Measurements from ENCODE around the gene ATG13. TPM values are rescaled to one million over a fixed set of nuclear protein-coding genes. Genes with fewer than 3 reads are reported as not detected.

Gene ATG13
- total RNA-seq, 2 donors from 2014 or later, result 51.4 to 52.1 TPM

DNA sequence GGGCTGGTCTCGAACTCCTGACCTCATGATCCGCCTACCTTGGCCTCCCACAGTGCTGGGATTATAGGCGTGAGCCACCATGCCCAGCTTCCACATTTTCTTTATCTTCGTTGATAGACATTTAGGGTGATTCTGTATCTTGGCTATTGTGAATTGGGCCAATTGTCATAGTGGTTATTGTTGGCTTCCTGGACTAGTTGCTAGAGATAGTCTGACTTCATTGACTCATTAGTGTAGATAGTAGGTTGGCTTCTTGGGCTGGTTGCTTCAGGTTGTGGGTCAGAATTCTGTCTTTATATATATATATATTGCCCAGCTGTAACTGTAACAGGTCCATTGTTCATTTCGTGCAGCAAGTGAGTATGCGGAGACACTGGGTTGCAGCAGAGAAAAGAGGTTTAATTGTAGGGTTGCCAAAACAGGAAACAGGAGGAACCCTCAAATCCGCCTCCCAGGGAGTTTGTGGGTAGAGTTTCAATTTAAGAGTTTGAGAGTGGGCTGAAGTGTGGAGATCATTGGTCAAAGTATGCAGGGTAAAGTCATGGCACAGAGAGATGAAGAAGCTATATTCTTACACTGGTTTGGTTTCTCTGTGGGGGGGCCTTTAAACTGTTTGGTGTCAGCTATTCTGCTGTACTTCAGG lies 22.0 kb downstream of the ATG13 start:
- intact Hi-C loops (cut with DNase I), result no loop called here
- DNase-seq (no peak), ATAC-seq (no peak)

DNA sequence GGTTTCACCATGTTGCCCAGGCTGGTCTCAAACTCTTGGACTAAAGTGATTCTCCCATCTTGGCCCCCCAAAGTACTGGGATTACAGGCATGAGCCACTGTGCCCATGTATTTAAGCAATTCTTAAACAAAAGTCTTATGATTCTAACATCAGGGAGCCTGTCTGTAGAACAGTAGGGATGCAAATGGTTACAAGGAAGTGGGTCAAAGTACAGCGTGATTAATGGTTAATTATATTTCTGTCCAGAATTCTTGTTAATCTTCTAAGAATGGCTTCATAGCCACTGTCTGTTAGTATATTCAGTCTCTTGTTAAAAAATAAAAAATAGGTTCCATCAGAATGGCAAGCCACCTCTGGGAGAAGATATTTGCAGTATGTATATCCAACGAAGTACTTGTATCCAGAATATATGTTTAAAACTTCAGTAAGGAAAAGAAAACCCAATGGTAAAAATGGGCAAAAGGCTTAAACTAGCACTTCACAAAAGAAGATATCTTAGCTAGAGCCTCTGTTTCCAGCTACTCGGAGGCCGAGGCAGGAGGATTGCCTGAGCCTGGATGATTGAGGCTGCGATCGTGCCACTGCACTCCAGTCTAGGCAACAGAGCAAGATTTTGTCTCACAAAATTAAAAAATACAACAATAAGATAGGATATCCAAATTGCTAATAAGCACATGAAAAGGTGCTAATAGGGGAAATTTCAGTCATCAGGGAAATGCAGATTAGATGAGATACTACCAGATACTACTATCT lies 22.9 kb downstream of the ATG13 start:
- intact Hi-C loops (cut with DNase I), result no loop called here
- ATAC-seq (no peak), DNase-seq (no peak)

DNA sequence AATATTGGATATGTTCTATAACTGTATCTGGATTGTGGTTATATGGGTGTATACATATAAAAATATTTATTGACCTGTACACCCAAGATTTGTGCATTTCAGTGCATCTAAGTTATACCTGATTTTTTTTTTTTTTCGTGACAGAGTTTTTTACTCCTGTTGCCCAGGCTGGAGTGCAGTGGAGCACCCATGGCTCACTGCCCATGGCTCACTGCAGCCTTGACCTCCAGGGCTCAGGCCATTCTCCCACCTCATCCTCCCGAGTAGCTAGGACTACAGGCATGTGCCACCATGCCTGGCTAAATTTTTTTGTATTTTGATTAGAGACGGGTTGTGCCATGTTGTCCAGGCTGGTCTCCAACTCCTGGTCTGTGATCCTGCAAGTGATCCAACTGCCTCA lies 24.3 kb downstream of the ATG13 start:
- DNase-seq (no peak), ATAC-seq (no peak)
- intact Hi-C loops (cut with DNase I), result no loop called here

DNA sequence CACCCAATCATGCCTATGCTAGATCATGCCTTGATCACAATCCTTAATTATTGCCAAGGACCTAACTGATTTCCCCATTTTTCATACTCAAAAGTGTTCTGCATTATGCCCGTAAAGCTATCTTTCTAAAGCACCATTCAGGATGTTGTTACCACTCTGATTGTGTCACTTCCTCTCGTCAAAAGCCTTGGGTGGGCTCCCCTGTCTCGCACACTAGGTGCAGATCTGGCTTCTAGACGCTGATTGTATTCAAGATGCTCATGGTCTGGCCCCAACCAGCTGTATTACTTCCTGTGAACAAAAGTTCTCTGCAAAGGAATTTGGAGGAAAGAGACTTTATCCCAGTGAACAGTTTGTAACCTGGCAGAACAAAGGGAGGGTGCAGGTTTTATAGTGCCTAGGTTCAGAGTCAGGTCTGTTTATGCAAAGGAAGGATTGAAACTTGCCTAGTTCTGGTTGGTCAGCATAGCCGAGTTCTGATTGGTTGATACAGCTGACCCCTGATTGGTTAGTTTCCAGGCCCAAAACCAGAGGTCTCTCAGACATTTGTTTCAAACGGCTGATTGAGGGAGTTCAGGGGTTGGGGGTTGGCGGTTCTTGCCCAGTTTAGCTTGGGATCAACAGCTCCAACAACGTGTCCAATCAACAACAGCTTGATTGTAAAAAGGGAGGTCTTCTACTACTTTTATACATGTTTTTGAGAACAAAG lies 25.4 kb downstream of the ATG13 start:
- DNase-seq, result no peak
- ATAC-seq, result no peak

DNA sequence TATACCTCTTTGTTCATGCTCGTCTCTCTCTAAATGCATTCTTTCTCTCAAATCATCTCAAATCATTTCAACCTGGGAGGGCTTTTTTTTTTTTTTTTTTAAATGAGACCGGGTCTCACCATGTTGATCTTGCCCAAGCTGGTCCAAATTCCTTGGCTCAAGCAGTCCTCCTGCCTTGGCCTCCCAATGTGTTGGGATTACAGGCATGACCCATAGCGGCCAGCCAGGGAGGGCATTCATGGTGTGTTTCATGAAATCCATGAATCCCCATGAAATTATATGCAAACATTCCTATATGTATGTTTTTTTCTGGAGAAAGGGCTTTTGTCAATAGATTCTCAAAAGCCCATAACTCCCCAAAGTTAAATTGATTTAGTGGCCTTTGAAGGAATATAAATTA lies 26.2 kb downstream of the ATG13 start:
- intact Hi-C loops (cut with DNase I), result no loop called here
- ATAC-seq (no peak), DNase-seq (no peak)

More for the DNA sequence above, 25.4 kb downstream of the ATG13 start:
- intact Hi-C loops (cut with DNase I), result no loop called here

DNA sequence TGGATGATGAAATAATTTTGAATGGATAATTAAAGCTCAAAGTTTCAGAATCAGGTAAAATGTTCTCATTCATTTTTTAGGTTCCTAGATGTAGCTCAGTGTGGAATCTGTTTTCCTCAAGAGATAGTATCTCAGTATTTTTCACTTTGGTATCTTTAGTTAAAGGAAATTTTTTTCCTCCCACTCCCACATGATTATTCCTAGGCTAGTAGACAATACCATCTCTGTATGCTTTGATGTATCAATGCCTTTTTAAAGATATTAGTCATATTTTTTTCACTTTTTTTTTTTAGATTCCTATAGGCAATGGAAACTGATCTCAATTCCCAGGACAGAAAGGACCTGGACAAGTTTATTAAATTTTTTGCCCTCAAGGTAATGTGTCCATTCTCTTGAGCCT lies 26.6 kb downstream of the ATG13 start:
- no peak for ATAC-seq
- intact Hi-C loops (cut with DNase I), result no loop called here
- DNase-seq, result no peak

DNA sequence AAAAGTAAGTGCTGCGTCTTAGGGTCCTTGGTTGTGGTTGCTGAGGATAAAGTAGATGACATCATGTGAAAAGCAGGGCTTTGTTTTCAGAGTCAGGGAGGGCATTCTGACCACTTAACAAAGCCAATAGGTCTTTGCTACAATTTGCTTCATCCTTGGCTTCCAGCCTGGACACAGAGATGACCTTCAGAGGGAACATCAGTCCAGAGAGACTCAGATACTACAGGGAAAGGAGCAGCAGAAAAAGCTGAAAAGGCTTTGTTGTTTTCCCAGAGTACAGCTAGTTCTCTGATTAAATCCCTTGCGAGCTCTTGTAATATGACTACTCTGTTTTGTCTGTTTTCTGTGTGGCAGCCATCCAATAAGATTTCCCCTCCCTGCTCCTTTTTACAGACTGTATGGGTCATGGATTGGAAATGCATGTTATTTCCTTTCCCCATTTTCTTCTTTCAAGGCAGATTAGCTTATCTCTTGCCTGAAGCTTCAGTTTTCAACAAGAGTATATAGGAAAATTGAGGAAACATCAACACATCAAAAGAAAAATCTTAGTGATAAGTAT lies 31.9 kb downstream of the ATG13 start:
- intact Hi-C loops (cut with DNase I), result no loop called here
- DNase-seq (peak; percentile 80), ATAC-seq (peak; percentile 93 to 96)

DNA sequence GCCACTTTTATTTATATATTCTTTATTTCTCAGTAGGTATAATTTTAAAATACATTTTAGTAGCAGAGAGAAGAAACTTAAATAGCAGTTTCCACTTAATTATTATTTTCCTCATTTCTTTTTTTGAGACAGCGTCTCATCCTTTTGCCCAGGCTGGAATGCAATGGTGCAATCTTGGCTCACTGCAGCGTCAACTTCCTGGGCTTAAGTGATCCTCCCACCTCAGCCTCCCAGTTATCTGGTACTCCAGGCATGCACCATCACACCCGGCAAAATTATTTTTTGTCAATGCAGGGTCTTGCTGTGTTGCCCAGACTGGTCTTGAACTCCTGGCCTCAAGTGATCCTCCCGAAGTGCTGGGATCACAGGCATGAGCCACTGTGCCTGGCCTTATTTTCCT lies 38.3 kb downstream of the ATG13 start:
- no peak for ATAC-seq
- intact Hi-C loops (cut with DNase I), result no loop called here
- DNase-seq, result no peak

DNA sequence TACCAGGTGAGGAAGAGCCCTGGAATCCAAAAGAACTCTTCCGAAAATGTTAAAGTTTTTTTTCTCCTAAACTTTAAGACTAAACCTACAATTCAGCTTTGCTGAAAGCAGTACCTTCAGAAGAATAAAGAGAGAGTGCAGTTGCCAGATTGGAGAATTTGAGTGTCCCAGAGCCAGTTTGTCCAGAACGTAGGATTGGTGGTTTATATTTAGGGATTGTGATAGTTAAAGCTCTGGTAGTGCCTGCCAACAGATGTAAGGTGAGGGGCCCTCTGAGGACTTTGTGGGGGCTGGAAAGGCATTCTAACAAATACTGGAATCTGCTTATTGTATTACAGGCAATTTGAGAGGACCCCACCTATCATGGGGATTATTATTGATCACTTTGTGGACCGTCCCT lies 39.8 kb downstream of the ATG13 start:
- intact Hi-C loops (cut with DNase I), result no loop called here
- no peak for DNase-seq
- ATAC-seq, result peak in 1 of 2 donors; percentile 44

DNA sequence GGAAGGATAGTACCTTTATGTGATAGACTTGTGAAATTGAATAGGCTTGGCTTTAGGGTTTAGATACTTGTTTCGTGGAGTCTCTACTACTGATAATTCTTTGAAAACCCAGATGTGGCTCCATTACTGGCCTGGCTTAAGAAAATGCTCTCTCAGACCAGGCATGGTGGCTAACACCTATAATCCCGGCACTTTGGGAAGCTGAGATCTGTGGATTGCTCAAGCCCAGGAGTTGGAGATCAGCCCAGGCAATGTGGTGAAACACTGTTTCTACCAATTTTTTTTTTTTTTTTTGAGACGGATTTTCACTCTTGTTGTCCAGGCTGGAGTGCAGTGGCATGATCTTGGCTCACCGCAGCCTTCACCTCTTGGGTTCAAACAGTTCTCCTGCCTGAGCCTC lies 40.9 kb downstream of the ATG13 start:
- peak; percentile 61 for DNase-seq
- peak; percentile 54 to 55 for ATAC-seq
- intact Hi-C loops (cut with DNase I), result no loop called here

DNA sequence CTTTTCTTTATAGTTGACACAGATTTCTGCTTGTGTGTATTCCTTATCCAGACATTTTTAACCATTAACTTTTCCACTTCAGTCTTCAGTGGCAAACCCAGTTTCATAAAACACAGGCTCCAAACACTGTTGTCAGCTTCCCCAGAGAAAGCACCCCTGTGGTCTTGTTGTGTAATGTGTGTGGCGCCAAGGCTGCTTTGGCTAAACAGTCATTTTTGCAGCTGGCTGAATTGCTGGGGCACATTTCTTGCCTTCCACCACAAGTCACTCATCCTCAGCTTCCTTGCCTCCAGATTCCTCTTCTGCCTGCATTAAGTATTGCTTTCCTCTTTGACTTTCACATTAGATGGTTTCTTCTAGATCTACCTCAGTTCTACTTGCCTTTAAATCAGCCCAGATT lies 42.6 kb downstream of the ATG13 start:
- no peak for DNase-seq
- intact Hi-C loops (cut with DNase I), result no loop called here

DNA sequence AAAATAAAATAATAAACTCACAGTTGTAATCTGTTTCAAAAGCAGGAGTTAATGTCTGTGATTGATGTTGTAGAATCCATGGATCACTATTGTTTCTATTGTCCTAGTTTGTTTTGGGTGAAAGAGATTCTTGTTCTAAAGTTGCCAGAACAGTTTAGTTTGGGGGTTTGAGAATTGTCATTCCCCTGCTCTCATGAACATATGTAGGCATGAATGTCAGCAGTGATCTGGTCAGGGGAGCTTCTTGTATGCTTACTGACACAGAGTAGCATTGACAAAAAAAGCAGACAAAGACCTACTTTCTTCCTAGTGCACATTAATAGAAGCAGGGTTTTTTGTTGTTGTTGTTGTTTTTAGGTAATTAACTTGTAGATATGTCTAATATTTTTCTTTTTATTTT lies 44.5 kb downstream of the ATG13 start:
- DNase-seq (no peak), ATAC-seq (no peak)
- intact Hi-C loops (cut with DNase I), result no loop called here

More for the DNA sequence above, 42.6 kb downstream of the ATG13 start:
- peak; percentile 14 to 64 for ATAC-seq

DNA sequence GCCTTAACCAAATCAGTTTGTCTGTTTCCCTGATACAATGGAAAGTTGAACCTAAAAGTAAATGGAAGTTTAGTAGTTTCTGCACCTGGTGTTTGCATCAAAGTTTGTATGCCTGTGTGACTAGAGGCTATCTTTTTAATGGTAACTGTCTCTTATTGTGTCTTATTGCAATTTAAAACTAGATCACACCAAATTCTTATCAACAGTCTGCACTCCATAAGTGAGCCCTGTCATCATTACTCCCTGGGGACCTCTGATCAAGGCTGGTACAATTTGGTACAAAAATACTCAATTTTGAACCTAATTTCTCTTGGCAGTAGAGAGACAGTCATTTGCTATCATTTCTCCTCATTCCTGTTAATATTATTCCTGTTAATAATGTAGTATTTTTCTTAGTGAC lies 45.0 kb downstream of the ATG13 start:
- DNase-seq (no peak), ATAC-seq (no peak)
- intact Hi-C loops (cut with DNase I), result no loop called here

DNA sequence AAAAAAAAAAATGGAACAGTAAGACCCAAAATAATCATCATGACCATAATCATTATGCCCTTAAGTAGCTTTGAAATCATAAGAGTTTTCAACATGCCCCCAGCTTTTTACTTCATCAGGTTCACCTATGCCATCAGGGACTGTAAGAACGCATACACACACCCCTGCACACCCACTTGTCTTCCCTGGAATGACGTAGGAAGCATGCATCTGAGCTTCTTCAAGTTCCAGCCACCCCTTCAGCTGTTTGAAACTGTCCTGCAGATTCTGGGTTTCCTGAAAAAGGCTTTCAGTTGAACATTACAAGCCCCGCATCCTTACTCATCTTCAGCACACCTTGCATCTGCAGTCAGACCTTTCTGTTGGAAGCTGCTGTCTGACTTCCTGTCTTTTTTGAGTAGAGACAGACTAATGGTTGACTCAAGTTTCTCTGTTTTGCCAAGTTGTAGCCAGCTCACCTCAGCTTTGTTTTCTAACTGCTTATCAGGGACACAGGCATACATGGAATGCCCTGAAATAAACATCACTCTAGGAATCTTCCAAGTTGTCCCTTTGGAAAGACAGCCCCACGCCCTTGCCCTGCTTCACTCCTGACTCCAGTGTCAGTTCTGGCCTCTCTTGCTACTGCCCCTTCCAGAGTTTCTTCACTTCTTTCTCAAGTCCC lies 46.1 kb downstream of the ATG13 start:
- DNase-seq (no peak), ATAC-seq (no peak)
- intact Hi-C loops (cut with DNase I), result no loop called here

DNA sequence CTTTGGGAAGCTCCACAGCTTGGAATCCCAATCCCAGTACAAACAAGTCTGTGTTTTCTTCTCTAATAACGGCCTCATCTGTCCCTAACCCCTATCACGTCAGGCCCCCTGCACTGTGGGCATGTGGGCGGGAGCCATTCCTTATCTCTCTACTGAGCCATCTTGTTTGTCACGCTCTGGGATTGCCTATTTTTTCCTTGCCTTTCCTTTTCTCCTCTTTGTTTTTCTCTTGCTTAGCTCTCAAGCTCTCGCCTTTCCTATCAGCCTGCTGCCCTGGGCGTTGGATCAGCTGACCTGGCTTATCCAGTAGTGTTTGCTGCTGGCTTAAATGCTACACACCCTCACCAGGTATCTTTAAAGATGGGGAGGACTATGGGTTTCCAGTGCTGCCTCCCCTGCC lies 47.3 kb downstream of the ATG13 start:
- ATAC-seq, result peak; percentile 6 to 10
- intact Hi-C loops (cut with DNase I), result no loop called here
- no peak for DNase-seq

DNA sequence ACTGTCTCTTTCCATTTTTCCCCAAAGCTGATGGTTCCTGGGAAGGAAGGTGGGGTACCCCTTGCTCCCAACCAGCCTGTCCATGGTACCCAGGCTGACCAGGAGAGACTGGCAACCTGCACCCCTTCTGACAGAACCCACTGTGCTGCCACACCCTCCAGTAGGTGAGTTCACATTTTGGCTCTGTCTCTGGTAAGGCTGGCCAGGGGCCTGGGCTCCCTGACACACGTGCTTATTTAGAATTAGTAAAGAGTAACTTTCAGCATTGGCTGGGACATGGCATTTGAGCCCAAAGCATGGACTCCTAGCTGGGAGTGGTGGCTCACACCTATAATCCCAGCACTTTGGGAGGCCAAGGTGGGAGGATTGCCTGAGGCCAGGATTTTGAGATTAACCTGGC lies 48.0 kb downstream of the ATG13 start:
- ATAC-seq (no peak), DNase-seq (no peak)
- intact Hi-C loops (cut with DNase I), result no loop called here

DNA sequence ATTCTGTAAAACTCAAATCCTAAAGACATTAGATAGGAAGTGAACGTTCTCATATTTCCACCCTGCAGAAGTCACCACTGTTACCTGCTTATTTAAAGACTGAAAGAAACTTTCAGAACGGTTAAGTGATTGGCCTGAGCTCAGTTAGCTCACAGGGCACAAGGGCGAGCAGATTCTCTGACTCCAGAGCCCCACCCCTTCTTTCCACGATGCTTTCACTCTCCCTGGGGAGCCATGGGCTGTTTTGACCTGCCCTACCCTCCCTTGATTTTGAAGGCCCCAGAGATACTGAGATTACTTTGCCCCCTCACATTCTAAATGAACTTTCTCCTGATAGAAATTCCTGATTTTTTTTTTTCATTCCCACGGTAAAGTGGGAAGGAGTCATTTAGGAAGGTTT lies 49.2 kb downstream of the ATG13 start:
- intact Hi-C loops (cut with DNase I), result no loop called here
- peak; percentile 58 for DNase-seq
- peak; percentile 56 to 68 for ATAC-seq

DNA sequence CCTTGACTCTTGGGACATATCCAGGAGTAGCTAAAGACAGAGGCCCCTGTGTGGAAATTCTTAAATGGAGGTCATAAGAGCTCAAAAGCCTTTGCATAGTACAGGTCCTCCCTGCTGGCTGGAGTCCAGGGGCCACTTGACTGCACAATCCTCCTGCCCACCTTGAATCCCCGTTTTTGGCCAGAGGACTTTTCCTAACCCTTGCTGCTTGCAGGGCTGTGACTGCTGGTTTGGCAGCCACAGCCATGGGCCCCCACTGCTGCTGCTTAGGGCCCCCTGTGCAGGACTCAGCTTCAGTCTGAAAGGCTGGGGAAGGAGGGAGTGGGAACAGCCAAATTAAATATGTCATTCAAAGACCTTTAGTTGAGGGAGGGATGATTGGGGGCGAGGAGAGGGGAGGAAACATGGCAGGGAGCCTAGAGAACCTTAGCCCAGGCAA lies 49.7 kb downstream of the ATG13 start:
- ATAC-seq, result peak; percentile 30 to 52
- no peak for DNase-seq
- intact Hi-C loops (cut with DNase I), result no loop called here

DNA sequence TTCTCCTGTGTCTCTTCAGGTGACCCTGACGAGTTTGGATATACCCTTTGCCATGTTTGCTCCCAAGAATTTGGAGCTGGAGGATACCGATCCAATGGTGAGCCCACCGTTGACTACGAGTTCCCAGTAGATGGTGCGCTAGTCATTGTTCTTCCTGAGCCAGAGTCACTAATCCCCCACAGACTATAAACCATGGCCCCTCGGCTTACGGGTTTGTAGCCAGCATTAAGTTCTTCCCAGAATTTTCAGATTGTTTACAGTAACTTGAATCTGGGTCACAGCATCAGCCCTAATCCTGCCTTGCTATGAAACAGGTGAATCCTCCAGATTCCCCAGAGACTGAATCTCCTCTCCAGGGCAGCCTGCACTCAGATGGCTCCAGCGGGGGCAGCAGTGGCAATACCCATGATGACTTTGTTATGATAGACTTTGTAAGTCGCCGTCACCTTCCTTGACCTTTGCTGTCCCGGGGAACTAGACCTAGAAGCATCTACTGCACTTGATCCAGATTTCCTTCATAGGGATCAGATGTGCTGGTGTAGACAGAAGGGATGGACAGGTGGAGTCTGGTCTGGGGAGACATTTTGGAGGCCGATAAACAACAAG lies 51.2 kb downstream of the ATG13 start:
- DNase-seq, result no peak
- ATAC-seq, result no peak

More for the DNA sequence above, 51.2 kb downstream of the ATG13 start:
- intact Hi-C loops (cut with DNase I), result no loop called here
